ENCODE measurements around the gene SLC35B4. TPM values are rescaled to one million over a fixed set of nuclear protein-coding genes. Genes with fewer than 3 reads are reported as not detected.

Gene SLC35B4
- total RNA-seq, 1 donor from 2014 or later, result 18.7 TPM

DNA sequence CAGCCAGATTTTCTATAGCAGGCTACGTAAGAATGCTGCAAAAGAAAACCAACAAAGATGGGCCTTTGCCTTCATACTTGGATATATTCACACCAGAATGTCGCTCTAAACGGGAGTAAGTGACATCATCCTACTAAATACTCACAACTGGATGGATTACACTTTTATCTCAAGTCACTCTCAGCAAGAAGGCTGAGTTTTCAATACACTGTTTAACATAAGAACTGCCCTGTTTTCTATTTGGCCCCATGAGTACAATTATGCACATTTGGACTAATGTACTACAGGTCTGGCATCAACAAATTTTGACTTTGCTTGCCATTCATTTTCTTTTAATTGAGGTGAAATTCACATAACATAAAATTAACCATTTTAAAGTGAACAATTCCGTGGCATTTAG lies 8.2 kb downstream of the SLC35B4 start:
- H3K27ac Mint-ChIP-seq (ENCODE audit: unreplicated experiment), result no peak overlapping the region
- H3K4me3 Mint-ChIP-seq (ENCODE audit: unreplicated experiment), result no peak overlapping the region
- TF ChIP-seq, protein P1, sequence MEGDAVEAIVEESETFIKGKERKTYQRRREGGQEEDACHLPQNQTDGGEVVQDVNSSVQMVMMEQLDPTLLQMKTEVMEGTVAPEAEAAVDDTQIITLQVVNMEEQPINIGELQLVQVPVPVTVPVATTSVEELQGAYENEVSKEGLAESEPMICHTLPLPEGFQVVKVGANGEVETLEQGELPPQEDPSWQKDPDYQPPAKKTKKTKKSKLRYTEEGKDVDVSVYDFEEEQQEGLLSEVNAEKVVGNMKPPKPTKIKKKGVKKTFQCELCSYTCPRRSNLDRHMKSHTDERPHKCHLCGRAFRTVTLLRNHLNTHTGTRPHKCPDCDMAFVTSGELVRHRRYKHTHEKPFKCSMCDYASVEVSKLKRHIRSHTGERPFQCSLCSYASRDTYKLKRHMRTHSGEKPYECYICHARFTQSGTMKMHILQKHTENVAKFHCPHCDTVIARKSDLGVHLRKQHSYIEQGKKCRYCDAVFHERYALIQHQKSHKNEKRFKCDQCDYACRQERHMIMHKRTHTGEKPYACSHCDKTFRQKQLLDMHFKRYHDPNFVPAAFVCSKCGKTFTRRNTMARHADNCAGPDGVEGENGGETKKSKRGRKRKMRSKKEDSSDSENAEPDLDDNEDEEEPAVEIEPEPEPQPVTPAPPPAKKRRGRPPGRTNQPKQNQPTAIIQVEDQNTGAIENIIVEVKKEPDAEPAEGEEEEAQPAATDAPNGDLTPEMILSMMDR (IDR thresholded peaks at IDR 0.05), result no peak
- H3K9me3 Mint-ChIP-seq (ENCODE audit: unreplicated experiment), result no peaks in the 10 kb centered on the region
- no peak for DNase-seq (ENCODE audit: extremely low spot score, unreplicated experiment)
- H3K36me3 Mint-ChIP-seq (ENCODE audit: unreplicated experiment), result peaks cover 22% of the 10 kb centered on the region
- peaks cover 2% of the 10 kb centered on the region for H3K4me1 Mint-ChIP-seq (ENCODE audit: unreplicated experiment)
- H3K27me3 Mint-ChIP-seq (ENCODE audit: unreplicated experiment), result no peaks in the 10 kb centered on the region

DNA sequence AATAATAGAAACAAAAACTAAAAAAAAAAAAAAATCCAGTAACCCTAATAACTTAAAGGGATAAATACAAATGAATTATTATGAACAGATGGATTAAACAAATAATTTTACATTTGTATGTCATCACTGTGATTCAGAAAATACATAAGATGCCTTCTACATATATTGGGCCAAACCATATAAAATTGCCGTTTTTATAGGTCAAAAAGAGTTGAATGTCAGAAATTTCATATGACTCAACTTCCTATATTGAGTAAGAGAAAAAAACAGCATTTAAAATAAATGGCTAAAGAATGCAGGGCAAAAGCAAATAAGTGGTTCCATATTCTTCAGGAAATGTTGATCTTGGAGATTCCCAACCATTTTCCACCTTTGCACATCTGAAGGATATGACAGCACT lies 9.4 kb downstream of the SLC35B4 start:
- TF ChIP-seq, protein P1 (IDR thresholded peaks at IDR 0.05), result no peak
- Mint-ChIP-seq H3K27ac (ENCODE audit: unreplicated experiment) (no peak overlapping the region), H3K4me1 (ENCODE audit: unreplicated experiment) (peaks cover 3% of the 10 kb centered on the region), H3K36me3 (ENCODE audit: unreplicated experiment) (peaks cover 23% of the 10 kb centered on the region), H3K27me3 (ENCODE audit: unreplicated experiment) (no peaks in the 10 kb centered on the region), H3K4me3 (ENCODE audit: unreplicated experiment) (no peak overlapping the region), H3K9me3 (ENCODE audit: unreplicated experiment) (no peaks in the 10 kb centered on the region)
- no peak for DNase-seq (ENCODE audit: extremely low spot score, unreplicated experiment)

DNA sequence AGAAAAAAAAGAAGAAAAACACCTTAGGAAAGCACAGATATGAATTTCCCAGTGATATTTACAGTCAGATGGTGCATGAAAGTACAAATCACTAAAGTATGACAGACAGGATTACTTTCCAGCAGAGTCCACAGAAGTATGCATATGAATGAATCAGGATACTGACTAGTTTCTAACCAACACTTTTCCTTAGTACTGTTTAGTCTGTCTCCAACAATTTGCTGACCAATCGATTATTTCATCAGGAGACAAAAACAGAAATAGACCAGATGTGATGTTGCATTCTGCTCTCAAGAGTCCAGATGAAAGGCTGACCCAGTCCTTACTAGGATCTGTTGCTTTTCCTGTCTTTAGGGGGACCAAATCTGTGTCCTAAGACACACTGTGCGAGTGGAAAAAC lies 14.6 kb downstream of the SLC35B4 start:
- Mint-ChIP-seq H3K36me3 (ENCODE audit: unreplicated experiment) (peaks cover 47% of the 10 kb centered on the region), H3K27ac (ENCODE audit: unreplicated experiment) (no peak overlapping the region)
- DNase-seq (ENCODE audit: extremely low spot score, unreplicated experiment), result no peak

DNA sequence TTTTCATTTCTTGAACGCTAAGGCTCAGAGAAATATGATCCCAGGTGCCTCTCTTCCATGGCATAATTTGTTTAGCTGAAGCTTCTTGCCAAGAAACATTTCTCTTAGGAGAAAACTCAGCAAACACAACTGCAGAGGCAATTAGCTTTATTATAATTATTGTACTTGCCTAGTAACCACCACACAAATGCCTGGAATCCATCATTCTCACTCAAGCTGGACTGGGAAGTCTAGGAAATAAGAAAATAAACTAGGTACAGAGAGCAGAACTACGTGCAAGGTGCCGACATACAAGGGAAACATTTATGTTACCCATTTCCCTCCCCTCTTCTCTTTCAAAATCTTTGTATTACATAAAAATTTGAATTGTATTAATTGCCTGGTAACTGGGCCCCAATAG lies 15.1 kb downstream of the SLC35B4 start:
- H3K4me1 Mint-ChIP-seq (ENCODE audit: unreplicated experiment), result peaks cover 3% of the 10 kb centered on the region
- no peak overlapping the region for H3K4me3 Mint-ChIP-seq (ENCODE audit: unreplicated experiment)
- H3K27ac Mint-ChIP-seq (ENCODE audit: unreplicated experiment), result no peak overlapping the region
- H3K9me3 Mint-ChIP-seq (ENCODE audit: unreplicated experiment), result no peaks in the 10 kb centered on the region
- H3K27me3 Mint-ChIP-seq (ENCODE audit: unreplicated experiment), result no peaks in the 10 kb centered on the region
- no peak for DNase-seq (ENCODE audit: extremely low spot score, unreplicated experiment)
- peaks cover 45% of the 10 kb centered on the region for H3K36me3 Mint-ChIP-seq (ENCODE audit: unreplicated experiment)
- TF ChIP-seq, protein P1 (IDR thresholded peaks at IDR 0.05), result no peak

More for the DNA sequence above, 14.6 kb downstream of the SLC35B4 start:
- H3K27me3 Mint-ChIP-seq (ENCODE audit: unreplicated experiment), result no peaks in the 10 kb centered on the region
- no peak overlapping the region for H3K4me3 Mint-ChIP-seq (ENCODE audit: unreplicated experiment)
- TF ChIP-seq, protein P1 (IDR thresholded peaks at IDR 0.05), result no peak
- peaks cover 3% of the 10 kb centered on the region for H3K4me1 Mint-ChIP-seq (ENCODE audit: unreplicated experiment)
- no peaks in the 10 kb centered on the region for H3K9me3 Mint-ChIP-seq (ENCODE audit: unreplicated experiment)

DNA sequence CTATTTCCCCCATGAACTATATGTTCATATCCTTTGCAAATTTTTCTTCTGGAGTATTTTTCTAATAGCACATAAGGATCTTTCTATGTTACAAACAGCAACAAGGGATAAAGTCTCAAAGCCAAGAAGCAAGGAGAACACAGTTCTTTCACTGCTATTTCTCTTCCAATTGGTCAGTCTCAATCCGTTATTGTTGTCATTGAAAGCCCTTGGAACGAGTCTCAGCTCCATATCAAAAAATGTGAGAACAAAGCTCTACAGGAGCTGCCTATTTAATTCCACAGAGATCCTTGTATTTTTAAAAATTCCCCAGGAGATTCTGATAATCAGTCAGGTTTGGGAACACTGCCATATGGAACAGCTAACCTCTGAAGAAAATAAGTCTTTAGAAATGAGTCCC lies 15.7 kb downstream of the SLC35B4 start:
- DNase-seq (ENCODE audit: extremely low spot score, unreplicated experiment), result no peak

More for the DNA sequence above, 15.7 kb downstream of the SLC35B4 start:
- TF ChIP-seq, protein P1 (IDR thresholded peaks at IDR 0.05), result no peak
- no peaks in the 10 kb centered on the region for H3K27me3 Mint-ChIP-seq (ENCODE audit: unreplicated experiment)
- no peaks in the 10 kb centered on the region for H3K9me3 Mint-ChIP-seq (ENCODE audit: unreplicated experiment)
- no peak overlapping the region for H3K27ac Mint-ChIP-seq (ENCODE audit: unreplicated experiment)
- H3K4me3 Mint-ChIP-seq (ENCODE audit: unreplicated experiment), result no peak overlapping the region
- H3K4me1 Mint-ChIP-seq (ENCODE audit: unreplicated experiment), result peaks cover 3% of the 10 kb centered on the region
- H3K36me3 Mint-ChIP-seq (ENCODE audit: unreplicated experiment), result peaks cover 43% of the 10 kb centered on the region

All from osteocyte (in vitro differentiated cells).